GM19438 (cell line): Measurements from ENCODE around the gene SNX33.
"Not testable (repeated sequence)": the region's sequence is repeated elsewhere in the genome, so short reads cannot be mapped to it uniquely, and the experiment has no call there.

Source experiments
- ATAC-seq: cut with Tn5 transposase; IDR thresholded peaks from one replicate; pipeline ENCODE4 v1.9.1; 2021; ENCODE audit warnings: low read depth; ENCODE audit not compliant: unreplicated experiment

SNX33 gene

DNA sequence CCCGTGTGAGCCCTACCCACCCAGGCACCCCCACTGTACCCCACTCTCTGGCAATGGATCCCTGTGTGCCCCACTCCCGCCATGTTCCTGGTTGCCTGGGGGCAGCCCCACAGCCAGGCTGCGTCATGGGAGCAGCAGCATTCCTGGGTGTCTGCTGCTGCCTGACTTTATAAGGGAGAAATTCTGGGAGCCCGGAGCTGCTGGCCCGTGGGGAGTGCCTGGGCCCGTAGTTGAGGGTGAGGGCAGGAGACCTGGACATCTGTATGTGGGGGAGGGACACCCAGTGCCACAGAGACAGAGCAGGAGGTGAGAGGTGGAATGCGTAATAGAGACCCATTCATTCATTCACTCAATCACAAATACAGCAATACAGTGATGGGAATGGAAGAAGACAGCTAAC lies 49.8 kb downstream of the SNX33 start:
- no peak for ATAC-seq

GRCh38 chr15:75697974-75698747 lies 50.4 kb downstream of the SNX33 start:
- ATAC-seq, result not testable (repeated sequence)

DNA sequence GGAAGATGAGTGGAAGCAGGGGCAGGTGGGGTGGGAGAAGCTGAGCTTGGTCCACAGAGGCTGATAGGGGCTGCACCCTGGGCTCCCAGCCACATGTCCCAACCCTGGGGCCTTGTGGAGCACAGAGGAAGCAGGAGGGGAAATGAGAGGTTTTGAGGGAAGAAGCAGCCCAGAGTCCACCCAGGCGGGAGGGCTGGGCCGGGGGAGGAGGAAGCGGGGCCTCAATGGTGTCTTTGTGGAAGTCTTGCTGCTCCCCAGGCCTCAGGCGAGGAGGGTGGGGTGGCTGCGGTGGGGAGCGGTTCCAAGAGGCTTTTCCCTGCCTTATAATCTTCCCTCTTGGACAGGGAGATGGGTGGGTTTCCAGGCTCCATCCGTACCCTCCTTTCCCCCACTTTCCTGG lies 51.8 kb downstream of the SNX33 start:
- not testable (repeated sequence) for ATAC-seq

DNA sequence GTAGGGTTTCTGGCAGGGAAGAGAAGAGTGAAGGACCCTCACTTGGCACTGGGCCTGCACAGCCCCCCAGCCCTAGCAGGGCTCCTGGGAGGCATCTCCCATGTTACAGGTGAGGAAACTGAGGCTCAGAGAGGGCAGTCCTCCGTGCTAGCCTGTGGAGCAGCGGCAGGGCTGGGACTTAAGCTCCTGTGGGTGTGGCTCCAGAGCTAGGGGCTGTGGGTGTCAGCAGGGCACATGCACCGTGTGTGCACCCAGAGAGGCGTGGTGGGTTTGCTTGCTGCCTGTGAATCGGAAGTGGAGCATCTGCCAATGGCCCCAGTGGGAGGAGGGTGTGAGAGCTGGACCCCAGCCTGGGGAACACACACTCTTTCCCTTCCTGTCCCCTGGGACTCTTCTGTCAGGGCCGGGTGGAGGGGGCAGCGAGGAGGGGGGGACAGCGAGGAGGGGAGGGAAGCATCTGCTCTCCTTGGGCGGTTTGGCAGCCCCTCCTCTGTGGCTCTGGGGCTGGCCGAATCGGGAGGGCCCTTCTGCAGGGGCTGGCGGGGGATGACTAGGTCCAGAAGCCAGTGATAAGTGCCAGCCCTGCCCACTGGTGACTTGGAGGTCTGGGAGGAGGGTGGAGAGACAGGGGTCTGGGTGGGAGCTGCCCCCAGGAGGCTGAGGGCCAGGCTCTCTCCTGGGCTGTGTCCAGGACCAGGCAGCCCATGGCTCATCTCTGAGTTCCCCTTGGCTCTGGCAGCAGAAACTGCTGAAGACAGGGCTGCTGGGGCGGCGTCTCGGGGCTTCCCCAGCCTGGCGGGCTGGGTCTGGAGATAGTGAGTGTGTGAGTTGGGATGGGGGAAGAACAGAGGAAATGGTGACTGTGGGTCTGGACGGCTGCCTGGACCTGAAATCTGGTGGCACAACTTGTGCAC lies 52.5 kb downstream of the SNX33 start:
- ATAC-seq, result peak; percentile 58

GRCh38 chr15:75701071-75702003 lies 53.6 kb downstream of the SNX33 start:
- ATAC-seq, result not testable (repeated sequence)

DNA sequence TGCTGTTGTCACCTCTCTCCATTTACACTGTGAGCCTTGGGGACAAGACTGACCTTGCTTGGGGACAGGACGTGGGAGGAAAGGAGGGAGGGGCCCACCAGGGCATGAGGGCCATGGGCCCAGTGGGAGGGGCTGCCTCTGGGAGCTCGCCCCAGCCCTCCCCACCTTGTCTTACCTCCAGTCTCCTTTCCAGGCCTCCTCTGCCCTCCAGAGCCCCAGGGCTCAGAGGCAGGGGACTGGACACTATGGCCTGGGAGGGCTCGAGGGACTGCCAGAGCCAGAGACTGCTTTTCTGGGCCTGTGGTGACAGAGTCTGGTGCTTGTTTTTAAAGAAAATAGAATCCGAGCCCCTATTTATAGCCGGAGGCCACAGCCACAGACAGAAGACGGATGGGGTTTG lies 54.7 kb downstream of the SNX33 start:
- ATAC-seq, result no peak

DNA sequence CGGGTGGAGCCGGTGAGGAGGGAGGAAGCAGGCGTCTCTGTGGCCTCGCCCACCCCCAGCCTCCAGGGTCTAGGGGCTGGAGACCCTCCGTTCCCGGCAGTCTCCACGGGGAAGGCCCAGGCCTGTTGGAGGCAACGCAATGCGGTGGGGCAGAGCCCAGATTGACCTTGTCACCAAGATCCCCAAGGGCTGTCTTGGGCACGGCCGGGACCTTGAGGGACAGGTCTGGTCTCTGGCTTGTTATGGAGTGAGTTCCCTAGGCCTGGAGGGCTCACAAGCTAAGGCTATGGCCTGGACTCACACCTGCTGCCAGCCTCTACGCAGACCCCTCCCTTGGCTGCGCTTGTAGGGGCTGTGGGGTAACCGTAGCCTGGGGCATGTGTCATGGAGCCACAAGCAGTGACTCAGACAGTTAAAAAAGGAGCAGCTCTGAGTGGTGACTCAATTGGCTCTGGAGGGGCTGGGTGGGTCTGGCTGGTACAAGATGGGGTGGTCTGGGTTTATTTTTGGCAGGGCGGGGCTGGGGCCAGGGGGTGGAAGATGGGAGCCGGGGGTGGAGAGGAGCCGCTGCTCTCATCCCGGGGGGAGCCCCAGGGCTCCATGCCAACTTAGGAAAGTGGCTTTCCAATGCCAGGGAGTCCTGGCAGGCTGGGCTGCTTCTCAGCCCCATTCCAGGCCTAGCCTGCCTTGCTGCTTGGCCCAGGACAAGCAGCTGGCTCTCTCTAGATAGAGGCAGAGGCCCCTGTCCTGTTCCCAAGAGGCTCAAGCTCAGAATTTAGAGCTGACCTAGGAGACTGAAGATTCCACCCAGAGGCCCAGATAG lies 55.9 kb downstream of the SNX33 start:
- not testable (repeated sequence) for ATAC-seq

GRCh38 chr15:75704263-75704615 lies 56.5 kb downstream of the SNX33 start:
- ATAC-seq, result no peak

- ATAC-seq, result no peak
Observed at GRCh38 chr15:75704618-75705017, 56.9 kb downstream of the SNX33 start.

- ATAC-seq, result not testable (repeated sequence)
Observed at GRCh38 chr15:75705375-75705774, 57.7 kb downstream of the SNX33 start.

- no peak for ATAC-seq
Observed at GRCh38 chr15:75705854-75706681, 58.4 kb downstream of the SNX33 start.

GRCh38 chr15:75706682-75706954 lies 58.9 kb downstream of the SNX33 start:
- ATAC-seq, result no peak

DNA sequence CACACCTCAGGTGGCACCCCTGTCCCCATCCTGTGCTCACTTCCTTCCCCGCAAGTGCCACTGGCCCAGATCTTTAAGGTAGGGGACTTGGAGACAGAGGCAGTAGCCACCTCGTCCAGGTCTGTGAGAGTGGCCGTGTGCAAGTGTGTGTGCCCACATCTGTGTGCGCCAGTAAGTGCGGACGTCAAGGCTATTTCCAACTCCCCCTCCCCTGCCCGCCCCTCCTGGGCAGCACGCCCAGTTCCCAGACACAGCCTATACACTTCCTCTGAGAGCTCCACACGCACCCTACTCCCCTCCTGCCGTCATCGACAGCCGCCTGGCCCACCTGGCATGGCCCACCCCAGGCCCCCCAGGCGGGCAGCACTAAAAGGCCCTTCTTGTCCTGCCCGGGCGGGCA lies 61.7 kb downstream of the SNX33 start:
- ATAC-seq, result not testable (repeated sequence)

- ATAC-seq, result not testable (repeated sequence)
Observed at GRCh38 chr15:75710874-75711273, 63.2 kb downstream of the SNX33 start.

DNA sequence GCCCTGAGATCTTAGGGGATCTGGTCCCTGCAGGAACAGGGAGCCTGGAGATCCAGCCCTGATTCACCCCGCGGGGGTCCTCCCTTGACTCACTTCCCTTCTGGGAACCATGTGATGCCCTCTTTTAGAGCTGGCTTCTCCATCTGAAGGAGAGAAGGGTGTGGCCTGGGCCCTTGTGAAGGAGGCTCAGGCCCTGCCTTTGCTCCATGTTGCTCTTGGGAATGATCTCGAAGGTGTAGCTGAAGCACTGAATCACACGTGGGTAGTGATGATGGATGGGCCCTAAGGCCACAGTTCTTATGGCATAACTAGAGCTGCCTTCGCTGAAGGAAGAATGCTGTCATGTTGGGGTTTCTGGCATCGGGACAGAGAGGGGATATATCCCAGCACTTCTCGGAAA lies 63.8 kb downstream of the SNX33 start:
- not testable (repeated sequence) for ATAC-seq
